Renal pelvis (tissue), 4 donors: ENCODE measurements around the gene SF3B1. TPM values are rescaled to one million over a fixed set of nuclear protein-coding genes. Genes with fewer than 3 reads are reported as not detected.
"Not testable (repeated sequence)": the region's sequence is repeated elsewhere in the genome, so short reads cannot be mapped to it uniquely, and the experiment has no call there.

ENCODE experiments used
- DNase-seq: peaks from one replicate; pipeline ENCODE4 v3.0.0-alpha.2; 2013
- polyA plus RNA-seq, 3 donors: library from polyadenylated mRNA; unstranded; fragments of 120-200 nt; gene quantifications; one replicate each; pipeline ENCODE4 v1.2.1, GENCODE V29; 2013; ENCODE audit not compliant: insufficient read length in 3 of 3

The SF3B1 gene
- polyA plus RNA-seq, 3 donors: 500 to 564 (median 520) TPM

DNA sequence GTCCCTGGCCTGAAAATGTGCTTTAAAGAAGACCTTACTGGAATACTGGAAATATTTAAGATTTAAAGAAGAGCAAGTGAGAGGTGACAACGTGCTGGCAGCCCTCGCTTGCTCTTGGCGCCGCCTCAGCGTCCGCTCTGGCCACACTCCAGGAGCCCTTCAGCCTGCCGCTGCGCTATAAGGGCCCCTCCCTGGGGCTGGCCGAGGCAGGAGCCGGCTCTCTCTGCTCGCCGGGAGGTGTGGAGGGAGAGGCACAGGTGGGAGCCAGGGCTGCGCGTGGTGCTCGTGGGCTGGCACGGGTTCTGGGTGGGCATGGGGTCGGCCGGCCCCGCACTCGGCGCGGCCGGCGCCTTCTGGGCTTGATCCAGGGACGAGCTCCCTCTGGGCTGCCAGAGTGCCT, 15.6 kb upstream of the SF3B1 start:
- DNase-seq: no peak

DNA sequence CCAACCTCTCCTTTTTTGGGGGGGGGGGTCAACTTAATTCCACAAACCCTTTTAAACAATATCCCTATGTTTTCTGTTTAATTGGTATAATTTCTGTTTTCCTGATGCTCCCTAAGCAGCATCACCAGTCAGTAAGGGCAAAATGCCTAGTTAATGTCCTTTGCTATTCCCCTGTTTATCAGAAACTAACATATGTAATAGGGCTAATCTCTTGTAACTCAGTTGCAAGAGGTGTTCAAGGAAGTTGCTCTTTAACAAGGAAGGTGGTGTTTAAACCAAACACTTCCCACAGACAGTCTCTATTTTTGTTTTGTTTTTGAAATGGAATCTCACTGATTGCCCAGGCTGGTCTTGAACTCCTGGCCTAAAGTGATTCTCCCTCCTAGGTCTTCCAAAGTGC, 12.0 kb upstream of the SF3B1 start:
- DNase-seq: no peak

GRCh38 chr2:197445746-197446145, 10.9 kb upstream of the SF3B1 start:
- DNase-seq: no peak

- no peak for DNase-seq
Measured at GRCh38 chr2:197442857-197443256, 8.0 kb upstream of the SF3B1 start.

- DNase-seq: no peak
Measured at GRCh38 chr2:197437380-197437779, 2.6 kb upstream of the SF3B1 start.

- DNase-seq: no peak
Measured at GRCh38 chr2:197435598-197436420, 981 bp upstream of the SF3B1 start.

DNA sequence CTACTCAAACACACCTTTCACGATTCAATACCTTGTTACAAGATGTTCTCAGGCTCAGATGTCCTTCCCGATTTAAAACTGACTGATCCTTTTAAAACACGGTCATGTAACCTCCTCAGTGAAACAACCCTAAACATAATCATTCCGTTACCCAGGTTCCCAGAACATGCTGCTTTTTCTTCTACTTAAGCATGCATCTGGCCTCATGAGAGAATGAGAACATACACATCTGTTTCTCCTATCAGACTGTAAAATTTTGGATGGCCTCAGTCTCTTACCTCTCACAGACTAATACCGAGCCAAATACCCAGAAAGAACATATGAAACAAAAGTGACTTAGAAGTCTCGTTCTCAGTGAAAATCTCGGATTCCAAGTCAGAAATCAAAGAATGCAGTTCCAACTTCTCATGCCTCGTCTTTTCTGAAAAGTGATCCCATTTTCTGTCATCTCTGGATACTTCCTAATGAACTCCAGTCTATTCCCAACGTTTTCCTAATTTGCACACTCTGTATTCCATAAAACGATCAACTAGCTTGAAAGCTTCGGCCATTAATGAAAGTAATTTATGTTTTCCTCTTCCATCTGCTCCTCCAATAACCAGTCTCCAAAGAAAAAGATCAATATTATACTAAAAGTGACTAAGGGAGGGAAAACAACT, 919 bp downstream of the SF3B1 start:
- no peak for DNase-seq

DNA sequence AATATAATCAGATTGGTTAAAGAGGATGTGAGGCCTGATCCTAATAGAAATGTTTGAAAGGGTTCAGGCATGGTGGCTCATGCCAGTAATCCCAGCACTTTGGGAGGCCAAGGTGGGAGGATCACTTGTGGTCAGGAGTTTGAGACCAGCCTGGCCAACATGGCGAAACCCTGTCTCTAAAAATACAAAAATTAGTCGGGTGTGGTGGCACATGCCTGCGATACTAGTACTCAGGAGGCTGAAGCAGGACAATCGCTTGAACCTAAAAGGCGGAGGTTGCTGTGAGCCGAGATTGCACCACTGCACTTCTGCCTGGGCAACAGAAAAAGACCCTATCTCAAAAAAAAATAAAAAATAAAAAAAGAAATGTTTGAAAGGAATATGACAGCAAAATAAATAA, 2.3 kb downstream of the SF3B1 start:
- DNase-seq: not testable (repeated sequence)

- no peak for DNase-seq
Measured at GRCh38 chr2:197431858-197432257, 3.0 kb downstream of the SF3B1 start.

GRCh38 chr2:197427986-197428385, 6.8 kb downstream of the SF3B1 start:
- DNase-seq: no peak

GRCh38 chr2:197426723-197427603, 7.9 kb downstream of the SF3B1 start:
- DNase-seq: no peak

GRCh38 chr2:197425550-197425949, 9.3 kb downstream of the SF3B1 start:
- no peak for DNase-seq

GRCh38 chr2:197423307-197423706, 11.5 kb downstream of the SF3B1 start:
- DNase-seq: no peak

DNA sequence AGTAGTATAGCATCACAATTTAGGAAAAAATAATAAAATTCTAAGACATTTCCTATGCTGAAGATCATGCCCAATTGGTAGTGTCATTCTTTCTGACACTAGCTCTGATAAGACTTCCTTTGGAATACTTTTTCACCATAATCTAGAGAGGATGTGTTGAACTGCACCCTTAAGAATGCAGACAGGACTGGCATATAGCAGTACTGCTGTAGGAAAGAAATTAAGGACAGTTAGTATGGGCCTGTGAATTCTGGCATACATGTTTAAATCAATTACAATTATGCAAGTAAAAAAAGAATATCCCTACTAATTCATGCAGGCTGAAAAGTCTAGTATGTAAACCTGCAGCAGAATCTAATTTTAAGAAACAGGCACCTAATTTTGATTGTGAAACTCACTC, 15.4 kb downstream of the SF3B1 start:
- no peak for DNase-seq

DNA sequence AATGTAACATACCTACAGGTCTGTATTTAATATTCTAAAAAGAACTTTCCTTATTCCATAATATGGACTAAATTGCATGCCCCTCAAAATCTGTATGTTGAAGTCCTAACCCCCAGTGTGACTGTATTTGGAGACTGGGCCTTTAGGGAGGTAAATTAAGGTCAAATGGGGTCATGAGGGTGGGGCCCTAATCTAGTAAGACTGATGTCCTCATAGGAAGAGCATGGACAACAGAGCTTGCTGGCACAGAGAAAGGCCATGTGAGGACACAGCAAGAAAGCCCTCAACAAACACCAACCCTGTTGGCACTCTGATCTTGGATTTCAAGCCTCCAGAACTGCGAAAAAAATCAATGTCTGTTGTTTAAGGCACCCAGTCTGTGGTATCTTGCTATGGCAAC, 18.6 kb downstream of the SF3B1 start:
- DNase-seq: no peak

- DNase-seq: no peak
Measured at GRCh38 chr2:197414515-197414914, 20.3 kb downstream of the SF3B1 start.

DNA sequence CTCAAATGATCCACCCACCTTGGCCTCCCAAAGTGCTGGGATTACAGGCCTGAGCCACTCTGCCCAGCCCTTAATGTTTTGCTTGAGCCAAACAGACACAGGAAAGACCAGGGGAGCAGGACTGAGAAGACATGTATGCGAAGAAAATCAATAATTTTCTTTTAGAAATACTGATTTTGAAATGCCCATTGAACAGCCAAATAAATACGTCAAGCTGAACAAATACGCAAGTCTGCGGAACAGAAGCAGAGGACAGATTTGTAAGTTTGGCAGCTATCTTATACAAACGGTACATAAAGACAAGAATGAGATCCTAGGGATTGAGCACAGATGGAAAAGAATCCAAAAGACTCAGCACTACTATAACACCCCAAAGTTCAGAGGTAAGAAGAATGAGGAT, 20.8 kb downstream of the SF3B1 start:
- DNase-seq: no peak

GRCh38 chr2:197405582-197405981, 29.2 kb downstream of the SF3B1 start:
- DNase-seq: no peak

- DNase-seq: no peak
Measured at GRCh38 chr2:197399887-197400540, 34.8 kb downstream of the SF3B1 start.

- DNase-seq: no peak
Measured at GRCh38 chr2:197398913-197399312, 35.9 kb downstream of the SF3B1 start.

GRCh38 chr2:197391220-197391717, 43.6 kb downstream of the SF3B1 start:
- no peak for DNase-seq
